ENCODE measurements around the gene REELD1. TPM values are rescaled to one million over a fixed set of nuclear protein-coding genes. Genes with fewer than 3 reads are reported as not detected.

The REELD1 gene
- total RNA-seq, 2 donors from 2014 or later: 1.1 TPM; not detected in 1

GRCh38 chr4:146186041-146186440 is 28.3 kb upstream of the REELD1 start:
- no peaks in the 10 kb centered on the region for H3K9me3 ChIP-seq

GRCh38 chr4:146186596-146186995 is 27.7 kb upstream of the REELD1 start:
- TF ChIP-seq, protein P1, sequence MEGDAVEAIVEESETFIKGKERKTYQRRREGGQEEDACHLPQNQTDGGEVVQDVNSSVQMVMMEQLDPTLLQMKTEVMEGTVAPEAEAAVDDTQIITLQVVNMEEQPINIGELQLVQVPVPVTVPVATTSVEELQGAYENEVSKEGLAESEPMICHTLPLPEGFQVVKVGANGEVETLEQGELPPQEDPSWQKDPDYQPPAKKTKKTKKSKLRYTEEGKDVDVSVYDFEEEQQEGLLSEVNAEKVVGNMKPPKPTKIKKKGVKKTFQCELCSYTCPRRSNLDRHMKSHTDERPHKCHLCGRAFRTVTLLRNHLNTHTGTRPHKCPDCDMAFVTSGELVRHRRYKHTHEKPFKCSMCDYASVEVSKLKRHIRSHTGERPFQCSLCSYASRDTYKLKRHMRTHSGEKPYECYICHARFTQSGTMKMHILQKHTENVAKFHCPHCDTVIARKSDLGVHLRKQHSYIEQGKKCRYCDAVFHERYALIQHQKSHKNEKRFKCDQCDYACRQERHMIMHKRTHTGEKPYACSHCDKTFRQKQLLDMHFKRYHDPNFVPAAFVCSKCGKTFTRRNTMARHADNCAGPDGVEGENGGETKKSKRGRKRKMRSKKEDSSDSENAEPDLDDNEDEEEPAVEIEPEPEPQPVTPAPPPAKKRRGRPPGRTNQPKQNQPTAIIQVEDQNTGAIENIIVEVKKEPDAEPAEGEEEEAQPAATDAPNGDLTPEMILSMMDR (IDR thresholded peaks at IDR 0.05): no peak
- peaks cover 30% of the 10 kb centered on the region for H3K36me3 ChIP-seq
- H3K27me3 ChIP-seq (replicated peaks; ENCODE audit: insufficient read depth): no peaks in the 10 kb centered on the region

More at GRCh38 chr4:146186041-146186440, 28.3 kb upstream of the REELD1 start:
- no peak overlapping the region for H3K4me3 ChIP-seq
- TF ChIP-seq, protein P1 (IDR thresholded peaks at IDR 0.05): no peak
- ATAC-seq (ENCODE audit: insufficient number of reproducible peaks, low FRiP score, low read depth) (no peak), DNase-seq (ENCODE audit: low spot score) (no peak)
- H3K4me1 ChIP-seq (ENCODE audit: control insufficient read depth in 1 of 2, low read depth in 2 of 2): no peaks in the 10 kb centered on the region
- H3K27me3 ChIP-seq (replicated peaks; ENCODE audit: insufficient read depth): no peaks in the 10 kb centered on the region
- H3K36me3 ChIP-seq: peaks cover 30% of the 10 kb centered on the region
- H3K27ac ChIP-seq: no peak overlapping the region

DNA sequence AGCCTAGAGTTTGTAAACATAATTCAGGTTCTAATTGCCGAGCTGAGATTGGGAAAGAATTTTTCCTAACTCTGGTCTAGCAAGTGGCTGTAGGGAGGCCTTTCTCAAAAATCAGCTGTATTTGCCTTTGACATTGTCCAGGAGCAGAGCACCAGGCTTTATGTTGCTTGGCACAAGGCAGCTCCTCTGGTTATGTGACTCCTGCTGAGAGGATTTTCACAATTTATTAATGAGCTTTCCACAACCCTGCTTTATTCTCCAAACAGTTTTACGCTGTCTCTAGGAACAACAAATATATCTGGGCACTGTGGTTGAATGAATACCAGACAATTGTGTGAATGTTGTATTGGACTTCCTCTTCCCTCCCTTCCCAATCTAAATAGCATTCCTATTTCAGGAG is 23.9 kb upstream of the REELD1 start:
- H3K9me3 ChIP-seq: no peaks in the 10 kb centered on the region
- no peak overlapping the region for H3K4me3 ChIP-seq
- H3K27me3 ChIP-seq (replicated peaks; ENCODE audit: insufficient read depth): no peaks in the 10 kb centered on the region
- TF ChIP-seq, protein P1 (IDR thresholded peaks at IDR 0.05): no peak
- ATAC-seq (ENCODE audit: insufficient number of reproducible peaks, low FRiP score, low read depth): no peak
- no peaks in the 10 kb centered on the region for H3K4me1 ChIP-seq (ENCODE audit: control insufficient read depth in 1 of 2, low read depth in 2 of 2)
- peaks cover 28% of the 10 kb centered on the region for H3K36me3 ChIP-seq
- DNase-seq (ENCODE audit: low spot score): no peak
- H3K27ac ChIP-seq: no peak overlapping the region

More at GRCh38 chr4:146186596-146186995, 27.7 kb upstream of the REELD1 start:
- H3K4me1 ChIP-seq (ENCODE audit: control insufficient read depth in 1 of 2, low read depth in 2 of 2): no peaks in the 10 kb centered on the region
- ATAC-seq (ENCODE audit: insufficient number of reproducible peaks, low FRiP score, low read depth): no peak
- no peak overlapping the region for H3K4me3 ChIP-seq
- no peaks in the 10 kb centered on the region for H3K9me3 ChIP-seq
- no peak for DNase-seq (ENCODE audit: low spot score)
- H3K27ac ChIP-seq: no peak overlapping the region

DNA sequence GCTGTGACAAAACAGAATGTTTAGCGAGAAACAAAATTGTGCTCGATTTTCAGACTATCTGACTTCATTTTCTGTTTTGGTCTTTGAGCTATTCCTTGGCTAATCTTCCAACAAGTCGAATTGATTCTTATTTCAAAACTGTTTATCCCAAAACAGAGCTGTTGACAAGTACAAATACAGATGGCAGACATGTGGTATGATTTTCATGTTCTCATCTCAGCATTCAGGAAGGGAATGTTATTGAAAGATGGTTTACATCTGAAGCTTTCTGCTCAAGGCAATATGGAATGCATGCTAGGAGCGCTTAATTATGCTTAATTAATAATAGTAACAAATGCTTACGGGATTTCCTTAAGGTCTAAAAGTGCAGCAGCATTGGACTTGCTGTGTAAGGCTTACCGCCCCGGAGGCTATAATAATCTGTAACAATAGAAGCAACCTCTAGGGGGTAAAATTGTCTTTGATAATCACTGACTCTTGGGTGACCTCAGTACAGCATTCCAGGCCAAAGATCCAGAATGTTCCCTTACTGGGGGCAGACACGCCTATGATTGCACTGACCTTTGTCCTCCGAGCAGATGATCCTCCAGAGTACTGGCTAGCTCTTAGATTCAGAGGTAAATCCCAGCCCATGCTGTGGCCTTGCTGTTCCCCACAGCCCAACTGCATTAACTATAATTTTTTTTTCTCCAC is 22.4 kb upstream of the REELD1 start:
- DNase-seq (ENCODE audit: low spot score) (no peak), ATAC-seq (ENCODE audit: insufficient number of reproducible peaks, low FRiP score, low read depth) (no peak)
- H3K4me1 ChIP-seq (ENCODE audit: control insufficient read depth in 1 of 2, low read depth in 2 of 2): no peaks in the 10 kb centered on the region
- H3K9me3 ChIP-seq: no peaks in the 10 kb centered on the region
- H3K4me3 ChIP-seq: no peak overlapping the region
- TF ChIP-seq, protein P1 (IDR thresholded peaks at IDR 0.05): no peak
- peaks cover 23% of the 10 kb centered on the region for H3K36me3 ChIP-seq
- H3K27ac ChIP-seq: no peak overlapping the region
- no peaks in the 10 kb centered on the region for H3K27me3 ChIP-seq (replicated peaks; ENCODE audit: insufficient read depth)

DNA sequence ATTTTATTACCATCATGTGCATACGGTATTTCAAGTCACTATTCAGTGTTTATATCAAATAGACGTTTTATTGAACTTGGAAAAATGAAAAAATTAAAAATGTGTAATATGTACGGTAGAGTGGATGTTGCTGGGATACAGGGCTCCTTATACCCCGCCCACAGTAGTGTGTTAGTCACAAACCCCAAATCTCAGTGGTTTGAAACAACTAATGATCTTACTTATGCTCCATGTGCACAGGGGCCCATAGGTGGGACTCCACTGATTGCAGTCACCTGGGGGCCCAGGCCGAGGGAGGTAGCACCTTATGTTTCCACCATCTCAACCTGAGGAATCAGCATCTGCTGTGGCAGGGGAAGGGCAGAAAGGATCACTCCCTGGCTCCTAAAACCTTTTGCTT is 20.7 kb upstream of the REELD1 start:
- Histone ChIP-seq H3K36me3 (peaks cover 13% of the 10 kb centered on the region), H3K9me3 (no peaks in the 10 kb centered on the region), H3K4me1 (ENCODE audit: control insufficient read depth in 1 of 2, low read depth in 2 of 2) (no peaks in the 10 kb centered on the region), H3K27ac (no peak overlapping the region), H3K27me3 (replicated peaks; ENCODE audit: insufficient read depth) (no peaks in the 10 kb centered on the region), H3K4me3 (no peak overlapping the region)
- TF ChIP-seq, protein P1 (IDR thresholded peaks at IDR 0.05): no peak
- ATAC-seq (ENCODE audit: insufficient number of reproducible peaks, low FRiP score, low read depth) (no peak), DNase-seq (ENCODE audit: low spot score) (no peak)

Data from thoracic aorta (tissue), 2 donors.